Mesenchymal stem cell (in vitro differentiated cells and primary cell): ENCODE data around the gene POLRMT.

Experiments
- DNase-seq: peaks from one replicate; pipeline ENCODE4 v3.0.0-alpha.2; 2013
- H2AFZ ChIP-seq: one replicate; pipeline ENCODE4 v1.6.1; 2013; ENCODE audit warnings: low read depth, mild to moderate bottlenecking, control low read depth, inconsistent platforms, low read length, moderate library complexity
- H2AK5ac ChIP-seq: 2 replicates; pipeline ENCODE4 v1.6.1; 2013; ENCODE audit warnings: low read length, moderate library complexity, mild to moderate bottlenecking, inconsistent platforms; ENCODE audit not compliant: severe bottlenecking
- H2BK120ac ChIP-seq: one replicate; pipeline ENCODE4 v1.6.1; 2013; ENCODE audit warnings: low read depth, mild to moderate bottlenecking, inconsistent platforms, low read length, moderate library complexity
- H2BK12ac ChIP-seq, 2 experiments: one replicate each; pipeline ENCODE4 v1.6.1; 2013; ENCODE audit warnings: inconsistent platforms in 2 of 2, low read length in 2 of 2, mild to moderate bottlenecking in 2 of 2, moderate library complexity in 2 of 2, control low read depth in 1 of 2
- H2BK15ac ChIP-seq: one replicate; pipeline ENCODE4 v1.6.1; 2013; ENCODE audit warnings: mild to moderate bottlenecking, low read depth, inconsistent platforms; ENCODE audit not compliant: poor library complexity, severe bottlenecking
- H2BK5ac ChIP-seq: 2 replicates; pipeline ENCODE4 v1.6.1; 2013; ENCODE audit warnings: low read depth, mild to moderate bottlenecking, low read length, control low read depth, inconsistent platforms; ENCODE audit not compliant: poor library complexity, severe bottlenecking
- H3K14ac ChIP-seq, 2 experiments: one replicate each; pipeline ENCODE4 v1.6.1; 2013; ENCODE audit warnings: inconsistent platforms in 2 of 2, low read length in 2 of 2, control low read depth in 1 of 2, mild to moderate bottlenecking in 1 of 2, moderate library complexity in 1 of 2
- H3K18ac ChIP-seq, 2 experiments: one replicate each; pipeline ENCODE4 v1.6.1; 2013; ENCODE audit warnings: inconsistent platforms in 2 of 2, low read length in 2 of 2, control low read depth in 1 of 2, low read depth in 1 of 2, mild to moderate bottlenecking in 1 of 2
- H3K23ac ChIP-seq, 2 experiments: one replicate each; pipeline ENCODE4 v1.6.1; 2013; ENCODE audit warnings: inconsistent platforms in 2 of 2, low read length in 2 of 2, mild to moderate bottlenecking in 2 of 2, moderate library complexity in 2 of 2, control low read depth in 1 of 2
- H3K27ac ChIP-seq: 2 replicates; pipeline ENCODE4 v1.5.1; 2013; ENCODE audit warnings: mild to moderate bottlenecking, moderate library complexity, low read length, control low read depth, inconsistent platforms; ENCODE audit not compliant: poor library complexity, severe bottlenecking
- H3K27me3 ChIP-seq, 2 experiments: 2 replicates each; pipeline versions ENCODE4 v1.6.1 to v1.7.0; 2013; ENCODE audit warnings: low read length in 2 of 2, mild to moderate bottlenecking in 2 of 2, moderate library complexity in 2 of 2, control low read depth in 1 of 2, inconsistent platforms in 1 of 2; ENCODE audit not compliant: control insufficient read depth in 1 of 2, insufficient read depth in 1 of 2
- H3K36me3 ChIP-seq, 2 experiments: 2 replicates each; pipeline versions ENCODE4 v1.6.1 to v1.7.0; 2013; ENCODE audit warnings: low read length in 2 of 2, control low read depth in 1 of 2, inconsistent platforms in 1 of 2, low read depth in 1 of 2, mild to moderate bottlenecking in 1 of 2; ENCODE audit not compliant: insufficient read depth in 2 of 2, control insufficient read depth in 1 of 2
- H3K4ac ChIP-seq, 2 experiments: one replicate each; pipeline ENCODE4 v1.6.1; 2013; ENCODE audit warnings: inconsistent platforms in 2 of 2, low read length in 2 of 2, mild to moderate bottlenecking in 2 of 2, moderate library complexity in 2 of 2, control low read depth in 1 of 2, low read depth in 1 of 2
- H3K4me1 ChIP-seq: 2 replicates; pipeline ENCODE4 v1.6.1; 2013; ENCODE audit warnings: low read depth, low read length, control low read depth; ENCODE audit not compliant: control insufficient read depth, insufficient read depth
- H3K4me2 ChIP-seq: 2 replicates; pipeline ENCODE4 v1.6.1; 2013; ENCODE audit warnings: low read length, mild to moderate bottlenecking, inconsistent platforms; ENCODE audit not compliant: poor library complexity, severe bottlenecking
- H3K4me3 ChIP-seq, 2 experiments: 2 replicates each; pipeline versions ENCODE4 v1.5.1 to v1.7.0; 2013; ENCODE audit warnings: low read length in 2 of 2, mild to moderate bottlenecking in 2 of 2, control low read depth in 1 of 2, low read depth in 1 of 2; ENCODE audit not compliant: insufficient read depth in 1 of 2
- H3K79me1 ChIP-seq: replicated peaks from 2 replicates; pipeline ENCODE4 v1.6.1; 2013; ENCODE audit warnings: mild to moderate bottlenecking, control low read depth, low read length, inconsistent platforms; ENCODE audit not compliant: poor library complexity, severe bottlenecking
- H3K9ac ChIP-seq: 2 replicates; pipeline ENCODE4 v1.7.0; 2013; ENCODE audit warnings: mild to moderate bottlenecking, low read length, moderate library complexity
- H3K9me3 ChIP-seq: 2 replicates; pipeline ENCODE4 v1.7.0; 2013; ENCODE audit warnings: mild to moderate bottlenecking, low read length; ENCODE audit not compliant: control insufficient read depth
- H4K8ac ChIP-seq: one replicate; pipeline ENCODE4 v1.6.1; 2013; ENCODE audit warnings: inconsistent platforms, mild to moderate bottlenecking, low read length, moderate library complexity
- H4K91ac ChIP-seq: one replicate; pipeline ENCODE4 v1.6.1; 2013; ENCODE audit warnings: mild to moderate bottlenecking, low read length, inconsistent platforms
- WGBS: methylation state at CpG from one replicate; pipeline ENCODE4 v1.1.7; 2013; ENCODE audit warnings: mixed read lengths; 5-methylcytosine and 5-hydroxymethylcytosine counted together

POLRMT gene

GRCh38 chr19:625257-625656 is 8.1 kb downstream of the POLRMT start:
- Histone ChIP-seq H3K9ac (no peak overlapping the region), H2BK15ac (no peak overlapping the region), H3K79me1 (peaks cover 19% of the 10 kb centered on the region), H3K27me3 (no peaks in the 10 kb centered on the region), H3K23ac (no peak overlapping the region), H3K4me2 (no peak overlapping the region), H3K4ac (no peak overlapping the region), H4K91ac (peak overlapping the region; percentile 44), H3K36me3 (peaks cover 35 to 64% of the 10 kb centered on the region in 2 experiments), H3K27ac (no peak overlapping the region), H2BK12ac (no peak overlapping the region), H2AK5ac (no peak overlapping the region), H3K9me3 (no peaks in the 10 kb centered on the region), H3K4me3 (no peak overlapping the region), H3K14ac (no peak overlapping the region), H2AFZ (no peak overlapping the region), H3K18ac (no peak overlapping the region), H4K8ac (no peak overlapping the region), H3K4me1 (peaks cover 34% of the 10 kb centered on the region), H2BK5ac (no peak overlapping the region), H2BK120ac (no peak overlapping the region)
- no peak for DNase-seq
- 96% methylated on average over 4 of the region's 5 CpGs for WGBS

DNA sequence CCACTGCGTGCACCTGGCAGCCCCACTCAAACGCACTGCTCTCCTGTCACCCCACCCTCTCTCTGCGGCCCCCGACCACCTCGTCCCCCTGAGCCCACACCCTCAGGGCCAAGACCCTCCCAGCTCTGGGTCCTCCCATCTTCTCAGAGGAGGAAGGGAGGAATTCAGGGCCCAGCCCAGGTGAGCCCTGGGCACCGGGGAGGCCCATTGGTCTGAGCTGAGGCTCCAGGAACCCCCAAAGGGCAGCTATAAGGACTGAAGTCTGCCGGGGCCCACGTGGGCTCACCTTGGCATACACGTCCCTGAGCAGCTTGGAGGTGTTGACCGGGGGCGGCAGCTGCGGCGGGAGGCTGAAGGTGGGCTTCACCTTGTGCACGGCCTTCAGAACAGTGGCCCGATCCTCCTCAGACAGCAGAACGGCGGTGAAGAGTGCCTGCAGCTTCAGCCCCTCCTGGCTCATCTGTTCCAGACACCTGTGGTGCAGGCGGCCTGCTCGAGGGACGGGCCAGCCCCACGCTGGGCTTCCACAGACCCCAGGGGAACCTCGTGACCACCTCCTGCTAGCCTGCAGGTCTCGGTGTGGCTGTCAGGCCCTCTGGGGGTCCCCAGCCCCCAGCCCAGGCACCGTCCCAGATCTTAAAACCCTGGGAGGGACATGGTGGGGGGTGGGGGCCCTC is 8.8 kb downstream of the POLRMT start:
- Histone ChIP-seq H3K27ac (peak overlapping the region; percentile 12), H3K4me1 (peaks cover 29% of the 10 kb centered on the region), H2BK5ac (no peak overlapping the region), H3K36me3 (peaks cover 32 to 65% of the 10 kb centered on the region in 2 experiments), H3K4ac (no peak overlapping the region), H3K9me3 (no peaks in the 10 kb centered on the region), H2BK15ac (no peak overlapping the region), H2BK12ac (no peak overlapping the region), H3K18ac (no peak overlapping the region), H2AK5ac (peak overlapping the region; percentile 7), H3K23ac (no peak overlapping the region), H3K4me2 (peak overlapping the region; percentile 37), H2BK120ac (no peak overlapping the region), H3K27me3 (no peaks in the 10 kb centered on the region), H4K91ac (no peak overlapping the region), H3K4me3 (no peak overlapping the region), H2AFZ (no peak overlapping the region), H3K9ac (no peak overlapping the region), H3K79me1 (peaks cover 20% of the 10 kb centered on the region), H3K14ac (no peak overlapping the region), H4K8ac (no peak overlapping the region)
- 95% methylated on average over 24 of the region's 24 CpGs for WGBS
- no peak for DNase-seq

DNA sequence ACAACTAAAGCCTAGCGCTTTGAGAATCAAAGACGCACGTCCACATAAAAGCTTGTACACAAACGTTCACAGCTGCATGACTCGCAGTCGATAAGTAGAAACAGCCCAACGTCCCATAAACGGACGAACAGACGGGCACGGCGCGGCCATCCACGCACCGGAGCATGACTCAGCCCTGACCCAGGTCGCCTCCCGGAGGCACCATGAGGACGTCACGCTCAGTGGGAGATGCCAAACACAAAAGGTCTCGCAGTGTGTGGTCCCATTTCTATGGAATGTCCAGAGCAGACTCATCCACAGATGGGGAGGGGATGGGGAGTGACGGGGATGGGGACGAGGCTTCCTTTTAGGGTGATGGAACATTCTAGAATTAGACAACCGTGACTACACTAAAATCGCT is 9.4 kb downstream of the POLRMT start:
- H4K8ac ChIP-seq: no peak overlapping the region
- no peak overlapping the region for H2AK5ac ChIP-seq
- H4K91ac ChIP-seq: no peak overlapping the region
- H3K4me1 ChIP-seq: peaks cover 26% of the 10 kb centered on the region
- H2BK12ac ChIP-seq: no peak overlapping the region
- no peaks in the 10 kb centered on the region for H3K9me3 ChIP-seq
- no peak overlapping the region for H3K23ac ChIP-seq
- peak overlapping the region; percentile 72 for H3K27ac ChIP-seq
- H3K4me3 ChIP-seq: no peak overlapping the region
- peaks cover 20% of the 10 kb centered on the region for H3K79me1 ChIP-seq
- 63% methylated on average over 24 of the region's 24 CpGs for WGBS
- H3K4me2 ChIP-seq: peak overlapping the region; percentile 37
- no peak overlapping the region for H3K14ac ChIP-seq
- H3K9ac ChIP-seq: no peak overlapping the region
- no peak overlapping the region for H2AFZ ChIP-seq
- H2BK120ac ChIP-seq: no peak overlapping the region
- H2BK15ac ChIP-seq: no peak overlapping the region
- H3K18ac ChIP-seq: no peak overlapping the region
- H3K27me3 ChIP-seq: no peaks in the 10 kb centered on the region
- H3K4ac ChIP-seq: no peak overlapping the region
- peaks cover 36 to 66% of the 10 kb centered on the region in 2 experiments for H3K36me3 ChIP-seq
- no peak overlapping the region for H2BK5ac ChIP-seq
- DNase-seq: peak; percentile 83

- Histone ChIP-seq H3K9me3 (no peaks in the 10 kb centered on the region), H3K18ac (no peak overlapping the region), H3K27ac (peak overlapping the region; percentile 72), H2BK12ac (no peak overlapping the region), H4K91ac (peak overlapping the region; percentile 18), H2BK5ac (no peak overlapping the region), H4K8ac (no peak overlapping the region), H3K4ac (no peak overlapping the region), H3K4me3 (no peak overlapping the region), H3K36me3 (peaks cover 36 to 68% of the 10 kb centered on the region in 2 experiments), H2AK5ac (no peak overlapping the region), H2BK15ac (no peak overlapping the region), H3K79me1 (peaks cover 19% of the 10 kb centered on the region), H2BK120ac (no peak overlapping the region), H3K23ac (no peak overlapping the region), H3K9ac (no peak overlapping the region), H2AFZ (no peak overlapping the region), H3K27me3 (no peaks in the 10 kb centered on the region), H3K4me2 (peak overlapping the region; percentile 2), H3K4me1 (peaks cover 26% of the 10 kb centered on the region), H3K14ac (no peak overlapping the region)
- 95% methylated on average over 44 of the region's 44 CpGs for WGBS
- DNase-seq: no peak
Measured at GRCh38 chr19:623175-623916, 10.0 kb downstream of the POLRMT start.
